K562 (cell line): ENCODE measurements around the gene RBM12. TPM values are rescaled to one million over a fixed set of nuclear protein-coding genes. Genes with fewer than 3 reads are reported as not detected.
A peak's percentile ranks its signal among the peaks of the same experiment; 100 is the strongest.

ENCODE experiments used
- FOXM1 ChIP-seq, 2 experiments: fragments of 450-650 bp in 1 of 2; sonication (generic) in 1 of 2; formaldehyde crosslinking in 1 of 2; IDR thresholded peaks; 2 replicates each; pipeline versions ENCODE4 v1.6.1 to v1.9.0; 2017 to 2022; ENCODE audit warnings: low read depth in 2 of 2, mild to moderate bottlenecking in 2 of 2, missing genetic modification reagents in 1 of 2, moderate library complexity in 1 of 2
- HDAC1 ChIP-seq, 2 experiments: fragments of 450-650 bp; IDR thresholded peaks; 2 replicates each; pipeline ENCODE4 v1.6.1; 2016 to 2017; ENCODE audit warnings: inconsistent platforms in 1 of 2, mild to moderate bottlenecking in 1 of 2, moderate library complexity in 1 of 2
- HDGF ChIP-seq: fragments of 450-650 bp; IDR thresholded peaks from 2 replicates; pipeline ENCODE4 v1.6.1; 2016
- RAD21 ChIP-seq, 2 experiments: fragments of 250-450 bp in 1 of 2; fragments of 450-650 bp in 1 of 2; sonication (Bioruptor Pico) in 1 of 2; formaldehyde crosslinking in 1 of 2; IDR thresholded peaks in 1 of 2; conservative IDR thresholded peaks in 1 of 2; 2 replicates each; pipeline versions ENCODE4 v1.4.0 to v1.8.0; 2020 to 2022; ENCODE audit warnings: mild to moderate bottlenecking in 2 of 2, moderate library complexity in 1 of 2
- SAP30 ChIP-seq: fragments of 200-600 bp; sonication (generic); IDR thresholded peaks from 2 replicates; pipeline ENCODE4 v1.6.1; 2012; ENCODE audit warnings: borderline replicate concordance, low read depth, mild to moderate bottlenecking, moderate library complexity, low read length, control low read depth, inconsistent platforms; ENCODE audit not compliant: insufficient read depth, poor library complexity, severe bottlenecking
- SIN3A ChIP-seq, 2 experiments: fragments of 150-350 bp in 1 of 2; IDR thresholded peaks; 2 replicates each; pipeline ENCODE4 v1.6.1; 2011 to 2016; ENCODE audit warnings: borderline replicate concordance in 2 of 2, low read depth in 2 of 2, low read length in 2 of 2, mild to moderate bottlenecking in 2 of 2, moderate library complexity in 2 of 2; ENCODE audit not compliant: control insufficient read depth in 1 of 2
- ZEB2 ChIP-seq: fragments of 450-650 bp; IDR thresholded peaks from 2 replicates; pipeline ENCODE4 v1.6.1; 2016
- polyA plus RNA-seq, 8 experiments: library from polyadenylated mRNA; depleted of rRNA in 4 of 8; stranded (reverse) in 5 of 8; unstranded in 3 of 8; fragments of >200 nt; fragmentation: Nextera tagmentation in 2 of 8; fragmentation: Illumina TruSeq in 1 of 8; extraction: Ambion mirVana in 2 of 8; extraction: Trizol in 1 of 8; gene quantifications; 2 replicates each; pipeline versions ENCODE4 v1.2.1 to v1.2.3, GENCODE V29; 2011 to 2014; ENCODE audit warnings: inconsistent platforms in 1 of 8, missing spikeins in 1 of 8
- total RNA-seq, 7 experiments: library from RNA; depleted of rRNA in 6 of 7; stranded (reverse); fragments of >200 nt in 6 of 7; fragmentation: Illumina TruSeq in 2 of 7; extraction: Trizol in 2 of 7; gene quantifications; 2 replicates each; pipeline versions ENCODE4 v1.2.1 to v1.2.3, GENCODE V29; 2011 to 2021; ENCODE audit warnings: low replicate concordance in 1 of 7
- TF ChIP-seq, protein P1 (sequence below), 2 experiments: fragments of 450-650 bp in 1 of 2; sonication (generic) in 1 of 2; formaldehyde crosslinking in 1 of 2; IDR thresholded peaks; 2 replicates each; pipeline versions ENCODE4 v1.7.1 to v1.9.0; 2016 to 2022; ENCODE audit warnings: inconsistent platforms in 1 of 2, mild to moderate bottlenecking in 1 of 2, missing genetic modification reagents in 1 of 2
- TF ChIP-seq, protein P2 (sequence below): sonication (generic); formaldehyde crosslinking; IDR thresholded peaks from 2 replicates; pipeline ENCODE4 v1.4.0; 2020; ENCODE audit warnings: mild to moderate bottlenecking, missing genetic modification reagents

RBM12 gene
- total and polyA plus RNA-seq, 9 of the 15 experiments (the other 6 are each of a cell fraction or from before 2014, with no cell fraction given) = 5.0 to 162 (median 73.3) TPM

DNA sequence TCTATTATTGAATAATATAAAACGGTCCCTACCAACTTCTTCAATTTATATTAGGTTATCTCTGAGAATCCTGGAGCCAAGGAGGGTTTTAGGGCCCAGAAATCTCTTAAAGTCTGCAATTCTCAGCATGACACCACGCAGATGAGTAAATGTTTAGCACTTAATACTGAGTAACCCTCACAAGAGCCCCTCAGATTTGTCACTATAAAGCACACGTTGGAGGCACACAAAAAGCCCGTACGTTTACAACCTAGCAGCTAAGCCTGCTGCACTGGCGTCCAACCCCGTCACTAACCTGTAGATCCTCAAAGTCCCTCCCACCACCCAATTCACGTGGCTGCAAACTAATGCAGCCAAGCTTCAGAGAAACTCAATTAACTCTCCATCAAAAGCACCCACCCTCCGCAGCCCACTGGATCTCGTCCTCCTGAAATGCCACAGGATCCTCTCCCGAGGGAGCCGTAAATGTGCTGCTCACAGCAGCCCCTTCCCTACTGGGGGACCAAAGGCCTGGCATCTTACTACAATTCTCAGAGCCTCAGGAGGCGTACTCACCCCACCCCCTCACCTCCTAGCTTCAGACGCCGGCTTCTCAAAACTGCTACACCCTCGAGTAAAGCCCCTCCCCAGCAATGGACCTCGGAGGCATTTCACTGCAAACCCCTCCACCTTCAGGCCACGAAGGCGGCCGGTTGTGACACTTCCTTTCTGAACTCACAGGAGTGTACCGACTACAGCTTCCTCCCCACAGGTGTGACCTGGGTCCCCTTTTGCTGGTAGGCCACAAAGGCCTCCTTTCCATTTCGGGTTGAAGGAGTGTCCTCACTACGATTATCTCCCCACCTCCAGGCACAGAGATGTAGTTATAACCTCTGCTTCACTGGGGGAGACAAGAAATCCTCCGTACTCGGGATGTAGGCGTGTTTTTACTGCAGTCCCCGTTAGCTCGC, 909 bp downstream of the RBM12 start (continued):
- TF ChIP-seq, protein P1, sequence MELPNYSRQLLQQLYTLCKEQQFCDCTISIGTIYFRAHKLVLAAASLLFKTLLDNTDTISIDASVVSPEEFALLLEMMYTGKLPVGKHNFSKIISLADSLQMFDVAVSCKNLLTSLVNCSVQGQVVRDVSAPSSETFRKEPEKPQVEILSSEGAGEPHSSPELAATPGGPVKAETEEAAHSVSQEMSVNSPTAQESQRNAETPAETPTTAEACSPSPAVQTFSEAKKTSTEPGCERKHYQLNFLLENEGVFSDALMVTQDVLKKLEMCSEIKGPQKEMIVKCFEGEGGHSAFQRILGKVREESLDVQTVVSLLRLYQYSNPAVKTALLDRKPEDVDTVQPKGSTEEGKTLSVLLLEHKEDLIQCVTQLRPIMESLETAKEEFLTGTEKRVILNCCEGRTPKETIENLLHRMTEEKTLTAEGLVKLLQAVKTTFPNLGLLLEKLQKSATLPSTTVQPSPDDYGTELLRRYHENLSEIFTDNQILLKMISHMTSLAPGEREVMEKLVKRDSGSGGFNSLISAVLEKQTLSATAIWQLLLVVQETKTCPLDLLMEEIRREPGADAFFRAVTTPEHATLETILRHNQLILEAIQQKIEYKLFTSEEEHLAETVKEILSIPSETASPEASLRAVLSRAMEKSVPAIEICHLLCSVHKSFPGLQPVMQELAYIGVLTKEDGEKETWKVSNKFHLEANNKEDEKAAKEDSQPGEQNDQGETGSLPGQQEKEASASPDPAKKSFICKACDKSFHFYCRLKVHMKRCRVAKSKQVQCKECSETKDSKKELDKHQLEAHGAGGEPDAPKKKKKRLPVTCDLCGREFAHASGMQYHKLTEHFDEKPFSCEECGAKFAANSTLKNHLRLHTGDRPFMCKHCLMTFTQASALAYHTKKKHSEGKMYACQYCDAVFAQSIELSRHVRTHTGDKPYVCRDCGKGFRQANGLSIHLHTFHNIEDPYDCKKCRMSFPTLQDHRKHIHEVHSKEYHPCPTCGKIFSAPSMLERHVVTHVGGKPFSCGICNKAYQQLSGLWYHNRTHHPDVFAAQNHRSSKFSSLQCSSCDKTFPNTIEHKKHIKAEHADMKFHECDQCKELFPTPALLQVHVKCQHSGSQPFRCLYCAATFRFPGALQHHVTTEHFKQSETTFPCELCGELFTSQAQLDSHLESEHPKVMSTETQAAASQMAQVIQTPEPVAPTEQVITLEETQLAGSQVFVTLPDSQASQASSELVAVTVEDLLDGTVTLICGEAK (IDR thresholded peaks at IDR 0.05) = 0 out of 2 replicates have a peak, but pooled peaks have one; percentile 11
- TF ChIP-seq, protein P1 (CRISPR knock-in tag; IDR thresholded peaks at IDR 0.05) = no peak
- TF ChIP-seq SAP30 (peak; percentile 75), RAD21 (CRISPR knock-in tag; conservative IDR thresholded peaks at IDR 0.05 in 1 of 2, IDR thresholded peaks at IDR 0.05 in 1 of 2) (no peak), HDAC1 (IDR thresholded peaks at IDR 0.05) (peak in 1 of 2 experiments; percentile 81; a peak in 2 of 4 replicates), FOXM1 (IDR thresholded peaks at IDR 0.05; ENCODE audit: low read depth) (no peak), FOXM1 (CRISPR knock-in tag; IDR thresholded peaks at IDR 0.05; ENCODE audit: low read depth) (0 out of 2 replicates have a peak, but pooled peaks have one; percentile 48), ZEB2 (0 out of 2 replicates have a peak, but pooled peaks have one; percentile 24), HDGF (0 out of 2 replicates have a peak, but pooled peaks have one; percentile 65), SIN3A (IDR thresholded peaks at IDR 0.05; ENCODE audit: borderline replicate concordance in 2 of 2, control insufficient read depth in 1 of 2, low read depth in 2 of 2, low read length in 2 of 2) (peak in 1 of 2 experiments; percentile 20; a peak in 1 of 4 replicates)
- TF ChIP-seq, protein P2, sequence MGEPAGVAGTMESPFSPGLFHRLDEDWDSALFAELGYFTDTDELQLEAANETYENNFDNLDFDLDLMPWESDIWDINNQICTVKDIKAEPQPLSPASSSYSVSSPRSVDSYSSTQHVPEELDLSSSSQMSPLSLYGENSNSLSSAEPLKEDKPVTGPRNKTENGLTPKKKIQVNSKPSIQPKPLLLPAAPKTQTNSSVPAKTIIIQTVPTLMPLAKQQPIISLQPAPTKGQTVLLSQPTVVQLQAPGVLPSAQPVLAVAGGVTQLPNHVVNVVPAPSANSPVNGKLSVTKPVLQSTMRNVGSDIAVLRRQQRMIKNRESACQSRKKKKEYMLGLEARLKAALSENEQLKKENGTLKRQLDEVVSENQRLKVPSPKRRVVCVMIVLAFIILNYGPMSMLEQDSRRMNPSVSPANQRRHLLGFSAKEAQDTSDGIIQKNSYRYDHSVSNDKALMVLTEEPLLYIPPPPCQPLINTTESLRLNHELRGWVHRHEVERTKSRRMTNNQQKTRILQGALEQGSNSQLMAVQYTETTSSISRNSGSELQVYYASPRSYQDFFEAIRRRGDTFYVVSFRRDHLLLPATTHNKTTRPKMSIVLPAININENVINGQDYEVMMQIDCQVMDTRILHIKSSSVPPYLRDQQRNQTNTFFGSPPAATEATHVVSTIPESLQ (CRISPR knock-in tag) = 0 out of 2 replicates have a peak, but pooled peaks have one; percentile 2
